T-helper 1 cell (primary cell): ENCODE measurements around the gene ABHD12B.
"Not testable (repeated sequence)": the region's sequence is repeated elsewhere in the genome, so short reads cannot be mapped to it uniquely, and the experiment has no call there.

Experiments used
- DNase-seq, 5 donors: peaks; one replicate each; pipeline ENCODE4 v3.0.0-alpha.2; 2012 to 2020

Gene ABHD12B

DNA sequence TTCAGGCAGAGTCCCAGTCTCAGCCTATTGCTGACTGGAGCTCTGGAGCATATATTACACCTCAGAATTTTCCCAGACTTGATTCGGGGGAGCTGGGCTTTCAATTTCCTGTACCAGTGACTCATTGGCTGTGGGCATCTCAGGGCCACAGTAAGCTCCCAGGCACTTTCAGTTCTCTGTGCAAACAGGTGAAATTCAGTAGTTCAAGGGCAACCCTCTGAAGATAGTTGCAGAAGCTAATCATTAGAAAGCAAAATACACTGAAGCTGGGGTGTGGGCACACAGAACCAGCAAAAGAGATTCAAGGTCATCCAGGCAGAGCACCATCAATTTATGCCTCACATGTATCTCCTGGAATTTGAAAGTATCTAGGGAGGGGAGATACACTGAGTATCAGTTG, 32.8 kb upstream of the ABHD12B start:
- no peak for DNase-seq

DNA sequence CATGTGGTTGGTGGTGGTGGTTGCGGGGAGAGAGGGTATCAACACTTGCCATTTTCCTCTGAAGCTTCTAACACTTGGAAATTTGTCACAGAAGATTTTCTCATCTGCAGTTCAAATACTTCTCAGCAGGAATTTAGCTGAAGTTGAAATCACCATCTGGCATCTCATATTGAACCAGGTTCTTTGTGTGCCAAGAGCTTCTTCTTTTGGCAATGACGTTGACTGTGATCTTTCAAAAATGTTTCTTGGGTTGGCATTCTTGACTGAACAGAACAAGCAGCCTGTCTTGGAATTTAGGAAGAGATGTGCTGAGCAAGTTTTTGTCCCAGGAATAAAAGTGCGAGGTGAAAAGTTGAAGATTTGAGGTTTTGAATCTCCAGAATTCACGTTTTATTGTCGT, 32.2 kb upstream of the ABHD12B start:
- no peak for DNase-seq

DNA sequence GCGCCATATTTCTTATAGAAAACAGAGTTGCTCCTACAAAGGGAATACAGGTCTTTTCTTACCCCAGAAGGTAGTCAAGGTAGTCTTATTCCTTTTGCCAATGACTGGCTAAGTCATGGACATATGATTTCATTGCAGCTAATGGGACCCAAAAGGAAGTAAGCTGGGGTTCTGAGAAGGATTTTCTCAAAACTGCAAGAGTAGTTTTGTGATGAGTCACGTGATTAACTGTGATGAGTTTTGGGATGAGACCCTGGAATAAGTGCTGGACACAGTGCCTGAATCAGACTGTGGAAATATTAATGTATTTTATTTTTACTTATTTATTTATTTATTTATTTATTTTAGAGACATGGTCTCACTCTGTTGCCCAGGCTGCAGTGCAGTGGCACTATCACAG, 27.5 kb upstream of the ABHD12B start:
- no peak for DNase-seq

DNA sequence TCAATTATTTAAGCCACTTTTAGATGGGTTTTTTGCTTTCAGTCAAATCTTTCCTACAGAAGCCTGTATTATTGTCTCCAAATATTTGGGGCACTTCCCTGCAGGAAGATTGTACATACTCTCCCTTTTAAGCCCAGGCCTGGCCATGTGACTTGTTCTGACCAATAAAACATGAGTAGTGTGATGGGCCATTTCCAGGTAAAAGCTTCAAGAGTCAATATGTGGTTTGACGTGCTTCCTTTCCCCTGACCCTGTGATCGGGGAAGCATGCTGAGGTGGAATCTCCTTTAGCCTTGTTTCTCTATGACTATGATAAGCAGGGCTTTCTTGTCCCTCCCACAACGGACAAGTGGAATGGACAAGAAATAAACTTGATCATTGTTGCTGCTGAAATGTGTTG, 26.7 kb upstream of the ABHD12B start:
- no peak for DNase-seq

DNA sequence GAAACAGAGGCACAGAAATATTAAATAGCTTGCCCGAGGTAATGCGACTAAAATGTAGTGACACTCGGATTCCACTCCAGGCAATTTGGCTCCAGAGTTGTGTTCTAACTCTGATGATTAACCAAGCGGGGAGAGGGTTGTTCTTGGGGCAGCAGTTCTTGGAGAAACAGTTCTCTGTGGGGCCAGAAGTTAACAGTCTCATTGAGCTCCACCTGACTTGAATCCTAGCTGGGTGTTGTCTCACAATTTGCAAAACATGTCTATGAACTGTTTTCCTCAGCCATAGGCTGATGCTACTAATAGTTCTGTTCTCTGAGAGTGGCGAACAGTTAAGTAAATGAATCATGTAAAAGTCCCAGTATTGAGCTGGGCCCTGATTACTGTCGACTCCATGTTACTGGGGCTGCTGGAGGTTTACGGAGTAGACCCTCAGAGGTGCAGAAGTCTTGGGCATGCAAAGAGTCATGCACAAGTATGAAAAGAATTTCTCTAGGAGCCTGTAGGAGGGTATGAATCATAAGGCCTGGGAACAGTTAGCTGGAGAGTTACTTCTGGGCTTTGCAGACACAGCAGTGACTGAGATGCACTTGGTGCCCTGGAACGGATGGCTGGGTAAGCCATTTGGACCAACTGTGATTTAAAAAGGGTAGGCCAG, 25.5 kb upstream of the ABHD12B start:
- no peak for DNase-seq

DNA sequence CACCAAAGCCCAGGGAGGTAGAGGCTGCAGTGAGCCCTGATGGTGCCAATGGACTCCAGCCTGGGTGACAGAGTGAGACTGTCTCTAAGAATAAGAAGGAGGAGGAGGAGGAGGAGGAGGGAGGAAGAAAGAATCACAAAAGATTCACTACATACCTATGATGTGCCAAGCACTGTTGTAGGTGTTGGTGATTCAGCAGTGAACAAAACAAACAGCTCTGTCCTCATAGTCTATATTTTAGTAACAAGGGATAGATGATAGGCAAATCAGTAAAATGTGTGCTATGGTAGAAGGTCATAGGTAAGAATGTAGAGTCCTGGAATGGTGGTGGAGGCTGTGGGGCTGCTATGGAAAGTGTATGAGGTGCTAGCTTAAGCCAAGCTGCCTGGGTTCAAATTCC, 18.0 kb upstream of the ABHD12B start:
- DNase-seq, result no peak

DNA sequence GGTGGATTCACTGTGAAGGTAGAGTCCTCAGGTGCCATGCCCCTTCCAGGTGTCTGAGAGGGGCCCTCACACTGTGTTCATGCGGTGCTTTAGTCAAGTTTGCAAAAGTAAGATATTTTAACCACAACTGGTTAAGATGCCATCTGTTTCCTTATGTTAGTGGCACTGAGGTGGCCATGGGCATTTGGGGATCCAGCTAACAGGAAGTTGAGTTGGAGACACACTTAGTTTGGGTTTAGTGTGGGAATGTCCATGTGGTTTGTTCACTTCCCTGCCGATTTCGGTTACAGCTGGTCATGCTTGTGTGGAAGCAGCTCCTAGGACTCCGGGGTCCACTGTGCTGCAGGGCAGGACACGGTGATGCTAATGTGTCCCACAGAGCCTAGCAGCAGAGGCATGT, 17.3 kb upstream of the ABHD12B start:
- no peak for DNase-seq

DNA sequence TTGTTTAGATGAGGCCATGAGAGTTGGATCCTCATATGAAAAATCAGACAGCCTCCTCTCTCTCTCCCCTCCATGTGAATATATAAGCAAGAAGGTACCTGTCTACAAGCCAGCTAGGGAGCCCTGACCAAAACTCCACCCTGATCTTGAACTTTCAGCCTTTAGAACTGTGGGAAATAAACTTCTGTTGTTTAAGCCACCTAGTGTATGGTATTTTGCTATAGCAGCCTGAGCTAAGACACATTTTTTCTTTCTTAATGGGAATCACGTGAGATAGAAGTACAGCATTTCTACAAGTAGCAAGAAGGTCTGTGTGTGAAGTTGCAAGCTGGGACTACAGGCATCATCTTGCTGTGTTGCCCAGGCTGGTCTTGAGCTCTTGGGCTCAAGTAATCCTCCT, 16.3 kb upstream of the ABHD12B start:
- no peak for DNase-seq

DNA sequence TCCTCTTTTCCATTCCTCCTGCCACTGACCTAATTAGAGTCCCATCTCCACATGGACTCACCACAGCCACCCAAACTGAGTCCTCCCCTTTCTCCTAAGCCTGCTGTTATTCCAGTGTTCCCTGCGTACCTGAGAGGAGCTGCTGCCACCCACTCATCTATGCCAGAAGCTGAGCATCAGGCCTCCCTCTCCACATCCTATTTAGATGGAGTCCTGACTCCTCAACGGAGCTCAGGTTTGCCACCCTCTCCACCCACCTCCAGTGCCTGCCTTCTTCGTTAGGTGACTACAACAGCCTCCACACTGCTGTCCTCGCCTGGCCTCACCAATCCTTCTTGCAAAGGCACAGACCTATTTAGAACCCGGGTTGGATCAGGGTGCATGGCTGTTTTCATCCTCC, 15.2 kb upstream of the ABHD12B start:
- no peak for DNase-seq

DNA sequence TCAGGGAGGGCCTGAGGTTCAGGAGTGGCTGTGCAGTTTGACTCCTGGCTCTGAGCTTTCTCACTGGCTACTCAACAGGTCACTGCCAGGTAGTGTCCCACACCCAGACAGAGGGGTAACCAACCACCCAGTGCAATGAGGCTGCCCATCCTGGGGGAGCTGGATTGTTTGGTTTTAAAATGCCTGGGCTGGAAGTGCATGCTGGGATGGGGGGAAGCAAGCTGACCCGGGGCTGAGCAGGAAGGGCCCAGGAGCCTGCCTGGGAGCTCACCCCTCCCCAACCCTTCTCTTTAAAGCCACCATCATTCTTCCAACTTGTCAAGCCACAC, 12.6 kb upstream of the ABHD12B start:
- DNase-seq, result no peak

DNA sequence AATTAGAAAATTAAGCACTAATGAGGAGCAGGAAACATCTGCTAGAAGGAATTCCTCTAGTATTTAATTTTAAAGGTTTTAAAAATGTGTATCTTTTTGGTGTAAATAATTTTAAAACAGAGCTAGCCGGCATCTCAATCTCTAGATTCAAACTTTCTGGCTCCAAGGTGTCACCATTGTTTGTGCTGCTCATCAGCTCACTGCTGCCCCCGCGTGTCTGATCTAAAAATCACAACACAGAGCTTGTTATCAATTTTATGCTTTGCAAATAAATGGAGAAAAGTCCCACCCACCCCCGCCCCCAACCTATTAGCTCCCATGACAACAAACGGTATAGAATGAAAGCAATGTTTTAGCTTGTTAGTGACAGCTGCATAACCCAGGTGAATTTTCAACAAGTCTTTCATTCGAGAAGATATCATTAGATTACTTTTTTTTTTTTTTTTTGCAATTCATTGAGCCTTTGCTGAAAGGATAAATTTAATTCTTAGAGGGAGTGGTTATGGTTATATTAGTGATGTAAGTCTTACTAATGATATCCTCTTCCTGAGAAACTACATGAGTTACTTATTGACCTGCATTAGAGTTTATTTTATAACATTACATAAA, 11.3 kb upstream of the ABHD12B start:
- peak; percentile 62 to 88 (median 78) for DNase-seq

DNA sequence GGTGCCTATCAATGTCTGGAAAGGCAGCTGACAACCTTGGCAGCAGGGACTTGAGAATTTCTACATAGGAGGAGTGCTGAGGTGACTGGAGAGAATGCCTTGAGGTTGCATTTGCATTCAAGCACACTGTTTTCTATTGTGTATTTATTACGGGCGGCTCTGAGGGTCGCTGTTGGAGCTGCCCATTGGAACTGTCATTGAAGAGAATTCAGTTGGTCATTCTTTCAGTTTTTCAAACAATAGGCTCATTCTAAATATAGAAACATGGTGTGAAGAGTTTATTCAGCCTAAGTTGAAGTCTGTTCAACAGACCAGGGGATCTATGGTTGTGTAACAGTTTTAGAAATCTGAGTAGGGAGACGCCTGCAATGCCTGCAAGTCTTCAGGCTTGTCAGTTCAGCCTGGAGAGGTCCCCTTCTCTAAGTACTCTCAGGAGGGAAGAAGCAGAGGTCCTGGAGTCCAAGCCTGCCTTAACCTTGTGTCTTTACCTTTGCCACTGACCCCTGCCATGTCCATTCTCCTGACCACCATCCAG, 9.8 kb upstream of the ABHD12B start:
- DNase-seq, result no peak

DNA sequence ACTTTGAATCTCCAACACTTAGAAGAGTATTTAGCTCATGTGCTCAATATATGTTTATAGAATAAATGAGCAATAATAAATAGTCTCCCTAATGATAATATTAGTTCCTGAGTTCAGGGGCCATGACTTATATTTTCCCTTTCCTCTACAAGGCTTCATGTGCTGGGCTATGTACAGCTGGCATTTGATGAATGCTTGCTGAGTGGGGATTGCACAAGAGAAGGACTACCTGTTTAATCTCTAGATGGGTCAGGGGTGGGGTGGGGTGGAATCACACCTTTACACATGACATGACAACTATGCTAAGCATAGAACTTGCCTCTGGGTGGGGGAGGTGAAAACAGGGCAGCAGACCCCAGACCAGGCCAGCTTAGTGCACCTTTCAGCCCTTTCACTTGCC, 7.6 kb upstream of the ABHD12B start:
- no peak for DNase-seq

DNA sequence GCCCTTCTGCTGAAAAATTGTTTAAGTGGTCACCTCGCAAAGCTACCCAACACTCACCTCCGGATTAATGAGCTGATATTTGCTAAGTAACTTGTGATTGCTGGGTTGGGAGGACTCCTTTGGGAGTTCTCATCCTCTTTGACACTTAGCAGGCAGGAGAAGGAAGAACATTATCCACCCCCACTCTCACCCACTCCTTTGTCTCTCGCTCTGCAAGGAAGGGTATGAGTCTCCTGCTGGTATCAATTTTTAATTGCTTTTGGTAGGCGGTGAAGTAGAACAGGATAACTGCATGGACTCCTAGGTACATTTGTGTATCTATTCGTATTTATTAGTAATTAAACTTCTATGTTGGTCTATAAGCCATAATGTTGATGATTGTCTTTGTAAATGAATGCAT, 6.9 kb upstream of the ABHD12B start:
- no peak for DNase-seq

DNA sequence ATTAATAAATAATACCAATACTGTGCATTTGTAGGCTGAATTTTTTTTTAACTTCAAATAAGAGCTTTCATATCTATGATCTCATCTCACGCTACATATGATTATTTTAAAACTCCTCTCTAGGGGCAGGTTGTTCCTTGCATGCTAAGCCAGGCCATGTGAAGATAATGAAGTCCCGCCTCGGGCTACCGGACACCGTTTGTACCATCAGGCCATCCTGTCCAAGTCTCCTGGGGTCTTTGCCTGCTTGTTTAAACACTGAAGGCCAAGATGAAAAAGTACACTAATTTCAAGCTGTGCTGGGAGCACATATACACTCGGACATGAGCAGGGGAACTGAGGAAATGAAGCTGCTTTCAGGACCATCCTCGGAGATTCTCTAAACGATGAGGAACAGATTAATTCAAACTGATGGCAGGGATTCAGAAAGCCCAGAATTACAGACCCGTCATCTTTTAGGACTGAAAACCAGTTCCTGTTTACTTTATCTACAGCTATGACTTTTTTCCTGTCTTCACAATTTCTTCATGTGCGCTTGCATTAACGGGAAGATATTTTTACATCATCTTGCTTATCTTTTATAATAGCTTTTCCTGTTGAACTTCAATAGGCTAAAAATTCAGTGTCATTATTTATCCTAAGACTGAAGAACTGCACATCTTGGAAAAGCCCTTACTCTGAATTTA, 6.3 kb upstream of the ABHD12B start:
- DNase-seq, result no peak

DNA sequence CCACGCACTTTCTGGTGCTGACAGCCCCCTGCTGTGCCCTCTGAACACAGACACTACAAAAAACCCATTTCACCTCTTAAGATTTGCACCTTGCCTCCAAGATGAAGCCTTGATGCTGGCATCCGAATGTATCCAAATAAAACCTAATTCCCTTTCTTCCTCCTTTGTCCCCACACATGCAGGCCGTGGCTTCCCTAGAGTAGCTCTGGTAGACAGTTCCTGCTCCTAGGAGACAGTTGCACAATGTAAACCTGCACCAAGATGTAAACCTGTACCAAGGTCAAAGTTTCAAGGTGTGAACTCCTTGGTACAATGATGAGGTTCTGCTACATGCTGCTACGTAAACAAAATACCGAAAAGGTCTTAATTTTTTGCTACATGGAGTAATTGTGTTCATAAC, 625 bp upstream of the ABHD12B start:
- no peak for DNase-seq

DNA sequence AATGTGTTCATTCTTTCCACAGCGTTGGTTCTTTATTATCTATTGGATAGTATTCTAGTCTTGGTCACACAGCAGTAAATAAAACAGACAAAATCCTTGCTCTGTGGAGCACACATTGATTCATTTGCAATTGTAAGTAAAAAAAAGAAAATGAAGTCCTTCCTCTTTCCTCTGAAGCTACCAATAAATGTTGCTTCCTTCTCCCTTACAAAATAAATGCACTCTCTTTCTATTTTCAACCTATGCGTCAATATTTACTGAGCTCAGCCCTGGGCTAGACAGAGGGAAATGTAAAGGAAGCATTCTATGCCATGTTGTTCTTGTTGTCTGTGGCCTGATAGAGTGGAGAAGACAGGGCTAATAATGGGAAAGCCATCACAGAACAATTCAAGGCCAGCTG, 2.9 kb downstream of the ABHD12B start:
- DNase-seq, result no peak

DNA sequence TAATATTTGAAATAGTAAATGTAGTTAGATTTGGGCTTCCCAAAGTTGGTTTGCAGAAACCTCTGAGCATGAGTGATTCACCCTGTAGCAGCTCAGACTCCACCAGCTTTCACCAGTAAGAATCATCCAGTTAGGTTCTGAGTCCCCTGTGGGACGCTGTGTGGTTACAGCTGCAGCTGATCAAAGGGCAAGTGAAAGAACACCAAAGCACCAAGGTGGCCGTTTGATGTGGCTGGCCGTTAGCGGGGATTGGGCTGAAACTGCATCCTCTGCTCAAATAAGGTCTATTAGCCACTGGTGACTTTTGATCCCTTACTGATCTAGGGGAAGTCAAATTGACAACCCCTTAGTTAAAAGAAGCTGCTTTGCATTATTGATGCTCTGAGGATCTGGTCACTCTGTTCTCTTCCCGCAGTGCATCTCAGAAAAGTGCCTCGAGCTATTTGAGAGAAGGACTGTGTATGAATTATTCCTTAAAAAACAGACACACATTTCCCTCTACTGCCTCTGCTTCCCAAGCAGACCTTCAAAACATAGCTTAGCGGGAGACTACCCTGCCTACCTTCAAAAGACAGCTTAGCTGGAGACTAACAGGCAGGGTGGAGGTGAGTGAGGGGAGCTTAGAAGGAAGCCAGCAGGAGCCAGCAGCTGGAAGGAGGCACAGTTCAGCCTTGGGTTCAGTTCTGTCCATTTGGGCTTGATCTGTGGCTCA, 3.7 kb downstream of the ABHD12B start:
- peak in 4 of 5 donors; percentile 33 to 79 (median 46) for DNase-seq

DNA sequence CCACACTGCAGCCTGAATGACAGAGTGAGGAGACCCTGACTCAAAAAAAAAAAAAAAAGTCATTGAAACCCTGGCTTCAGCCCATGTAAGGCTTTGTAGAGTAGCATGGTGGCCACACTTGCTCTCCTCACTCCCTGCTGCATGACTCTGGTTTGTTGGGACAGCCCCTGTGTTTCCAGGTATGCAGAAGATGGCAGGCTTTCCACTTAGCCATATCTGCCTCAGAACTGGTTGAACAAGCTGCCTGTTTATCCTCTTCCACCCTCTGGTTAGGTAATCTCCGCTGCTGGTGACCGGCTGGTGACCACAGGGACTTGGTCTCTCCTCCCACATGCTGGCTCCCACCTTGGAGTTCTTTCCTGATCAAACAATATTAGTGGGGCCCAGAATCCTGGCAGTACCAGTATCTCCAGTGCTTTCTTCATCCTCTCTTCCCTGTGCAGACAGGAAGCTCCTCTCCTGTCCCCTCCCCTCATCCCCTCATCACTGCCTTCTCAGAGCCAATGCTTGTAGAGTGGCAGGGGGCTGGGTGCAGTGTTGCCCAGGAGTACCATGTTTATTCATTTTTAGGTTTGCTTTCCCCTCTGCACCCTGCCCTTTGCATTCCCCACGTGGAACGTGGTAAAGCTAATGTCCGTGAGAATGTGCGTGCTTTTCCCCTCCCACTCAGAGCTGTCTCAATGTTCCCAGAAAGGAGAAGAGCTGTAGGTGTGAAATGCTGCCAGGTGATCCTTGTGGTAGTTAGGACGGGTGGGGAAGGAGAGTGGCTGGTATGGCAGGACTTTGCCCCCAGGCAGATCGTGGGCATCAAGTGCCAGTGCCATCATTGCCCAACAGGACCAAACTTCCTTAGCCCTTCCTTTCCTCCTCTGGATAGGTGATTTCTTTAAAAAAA, 11.3 kb downstream of the ABHD12B start:
- DNase-seq, result no peak

DNA sequence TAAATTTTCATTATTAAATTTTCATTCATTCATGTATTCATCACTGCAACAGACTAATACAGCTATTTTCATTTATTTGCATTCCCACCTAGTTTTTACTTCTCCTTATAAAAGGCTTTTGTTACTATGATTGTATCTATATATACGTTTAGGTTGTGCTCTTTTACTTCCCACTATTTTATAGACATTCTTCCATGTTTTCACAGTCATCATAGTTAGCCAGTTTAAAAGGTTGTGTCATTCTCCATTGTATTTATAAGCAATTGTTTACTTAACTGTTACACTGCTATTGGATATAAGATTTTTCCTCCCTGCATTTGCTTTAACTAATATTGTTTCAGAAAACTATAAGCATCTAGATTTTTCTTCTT, 12.0 kb downstream of the ABHD12B start:
- no peak for DNase-seq

DNA sequence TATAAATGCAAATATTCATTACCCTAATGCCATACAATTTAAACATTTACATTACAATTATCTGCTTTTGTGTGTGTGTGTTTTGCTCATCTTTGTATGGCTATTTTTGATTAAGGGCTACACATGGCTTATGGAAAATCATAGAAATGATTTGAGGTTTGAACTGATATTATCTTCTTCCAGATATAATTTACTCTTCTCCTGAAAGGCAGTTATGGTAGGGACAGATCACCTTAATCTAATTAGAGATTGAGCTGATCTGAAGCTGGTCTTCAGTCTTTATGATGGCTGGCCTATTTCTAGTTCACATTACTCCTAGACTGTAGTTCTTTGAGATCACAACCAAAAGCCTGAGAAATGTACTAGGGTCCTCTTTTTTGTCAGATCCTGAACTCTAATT, 15.6 kb downstream of the ABHD12B start:
- DNase-seq, result no peak

DNA sequence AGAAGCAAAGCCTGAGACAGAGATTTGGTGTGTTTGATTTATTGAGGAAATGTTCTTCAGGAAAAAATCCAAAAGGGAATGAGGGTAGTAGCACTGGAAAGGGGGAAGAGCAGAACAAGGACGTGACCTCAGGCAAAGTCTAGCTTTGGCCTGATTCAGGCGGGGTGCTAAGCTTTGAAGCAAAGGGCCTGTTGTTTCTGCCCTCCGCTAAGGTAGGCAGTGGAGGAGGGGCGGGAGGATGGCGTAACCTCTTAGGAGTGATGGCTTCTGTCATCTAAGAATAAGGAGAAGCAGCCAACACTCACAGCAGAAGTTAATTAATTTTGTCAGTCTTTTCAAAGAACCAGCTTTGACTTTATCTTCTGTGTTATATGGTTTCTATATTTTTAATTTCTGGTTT, 20.4 kb downstream of the ABHD12B start:
- no peak for DNase-seq

DNA sequence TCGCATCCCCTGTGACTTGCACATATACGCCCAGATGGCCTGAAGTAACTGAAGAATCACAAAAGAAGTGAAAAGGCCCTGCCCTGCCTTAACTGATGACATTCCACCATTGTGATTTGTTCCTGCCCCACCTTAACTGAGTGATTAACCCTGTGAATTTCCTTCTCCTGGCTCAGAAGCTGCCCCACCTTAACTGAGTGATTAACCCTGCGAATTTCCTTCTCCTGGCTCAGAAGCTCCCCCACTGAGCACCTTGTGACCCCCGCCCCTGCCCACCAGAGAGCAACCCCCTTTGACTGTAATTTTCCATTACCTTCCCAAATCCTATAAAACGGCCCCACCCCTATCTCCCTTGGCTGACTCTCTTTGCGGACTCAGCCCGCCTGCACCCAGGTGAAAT, 24.6 kb downstream of the ABHD12B start:
- DNase-seq, result not testable (repeated sequence)
